HG02763 (cell line): ENCODE measurements around the gene C2orf68.
"Not testable (repeated sequence)": the region's sequence is repeated elsewhere in the genome, so short reads cannot be mapped to it uniquely, and the experiment has no call there.

Source experiments
- ATAC-seq: cut with Tn5 transposase; IDR thresholded peaks from one replicate; pipeline ENCODE4 v1.9.1; 2021; ENCODE audit warnings: mild to moderate bottlenecking, moderate library complexity; ENCODE audit not compliant: unreplicated experiment

The C2orf68 gene

DNA sequence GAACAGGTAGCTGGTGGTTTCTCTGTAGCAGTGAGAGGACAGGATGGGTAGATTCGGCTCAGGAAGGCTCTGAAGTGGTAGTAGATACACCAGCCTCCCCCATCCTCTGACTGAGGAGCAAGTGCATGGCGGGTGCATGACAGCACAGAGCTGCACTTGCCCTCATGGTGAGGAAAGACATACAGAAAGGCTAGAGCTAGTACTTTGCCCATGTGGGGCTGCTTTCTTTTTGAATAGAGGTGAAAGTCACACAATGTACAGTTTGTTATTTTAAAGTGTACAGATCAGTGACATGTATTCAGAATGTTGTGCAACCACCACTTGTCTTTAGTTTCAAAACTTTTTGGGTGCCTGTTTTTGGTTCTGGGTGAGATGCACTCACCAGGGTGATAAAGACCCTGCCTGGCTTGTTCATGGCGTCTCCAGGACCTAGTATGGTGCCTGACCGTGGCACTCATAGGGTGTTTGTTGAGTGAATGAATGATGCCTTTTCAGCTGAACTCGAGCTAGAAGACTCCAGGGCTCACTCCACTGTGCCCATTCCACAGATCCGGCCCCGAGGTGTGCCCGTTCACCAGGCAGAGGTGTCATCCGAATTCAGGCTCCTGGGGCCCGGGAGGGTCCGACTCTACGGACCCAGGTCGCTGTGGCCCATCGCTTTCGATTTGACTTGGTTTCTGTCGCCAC, 28.1 kb downstream of the C2orf68 start:
- peak; percentile 15 for ATAC-seq

DNA sequence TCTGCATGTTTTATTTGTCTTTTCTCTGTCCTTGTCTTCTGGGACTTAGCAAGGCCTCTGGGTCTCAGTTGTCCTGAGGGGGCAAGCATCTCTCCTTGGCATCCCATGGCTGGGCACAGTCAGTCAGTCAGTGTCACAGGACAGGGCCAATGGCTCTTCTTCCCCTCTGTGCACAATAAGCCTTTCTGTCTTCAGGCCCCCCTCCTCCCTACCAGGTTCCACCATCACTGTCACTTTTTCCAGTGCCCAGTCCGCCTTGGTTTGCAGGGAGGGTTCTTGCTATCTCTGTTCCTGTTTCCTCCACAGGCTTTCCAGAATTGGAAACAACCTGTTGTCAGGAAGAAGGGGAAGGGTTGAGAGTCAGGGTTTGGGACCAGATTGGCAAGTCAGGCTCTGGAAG, 29.4 kb downstream of the C2orf68 start:
- ATAC-seq = no peak

DNA sequence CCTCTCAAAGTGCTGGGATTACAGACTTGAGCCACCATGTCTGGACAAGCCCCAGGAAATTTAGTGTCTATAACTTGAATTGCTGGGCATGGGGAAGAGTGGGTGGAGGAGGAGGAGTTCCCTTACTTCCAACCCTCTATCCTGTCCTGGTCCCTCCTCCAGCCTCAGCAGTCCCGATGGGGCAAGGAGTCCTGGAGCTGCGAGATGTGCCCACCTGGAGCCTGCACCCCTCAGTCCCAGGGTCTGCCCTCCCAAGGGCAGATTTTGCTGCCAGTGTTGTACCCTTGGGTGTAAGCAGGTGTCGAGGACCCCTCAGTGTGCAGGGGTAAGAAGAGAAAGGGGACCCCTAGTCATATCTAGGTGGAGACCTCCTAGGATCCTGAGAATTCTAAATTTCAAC, 31.7 kb downstream of the C2orf68 start:
- ATAC-seq = no peak

- ATAC-seq = no peak
These were observed 32.5 kb downstream of the C2orf68 start for GRCh38 chr2:85579266-85579935.

DNA sequence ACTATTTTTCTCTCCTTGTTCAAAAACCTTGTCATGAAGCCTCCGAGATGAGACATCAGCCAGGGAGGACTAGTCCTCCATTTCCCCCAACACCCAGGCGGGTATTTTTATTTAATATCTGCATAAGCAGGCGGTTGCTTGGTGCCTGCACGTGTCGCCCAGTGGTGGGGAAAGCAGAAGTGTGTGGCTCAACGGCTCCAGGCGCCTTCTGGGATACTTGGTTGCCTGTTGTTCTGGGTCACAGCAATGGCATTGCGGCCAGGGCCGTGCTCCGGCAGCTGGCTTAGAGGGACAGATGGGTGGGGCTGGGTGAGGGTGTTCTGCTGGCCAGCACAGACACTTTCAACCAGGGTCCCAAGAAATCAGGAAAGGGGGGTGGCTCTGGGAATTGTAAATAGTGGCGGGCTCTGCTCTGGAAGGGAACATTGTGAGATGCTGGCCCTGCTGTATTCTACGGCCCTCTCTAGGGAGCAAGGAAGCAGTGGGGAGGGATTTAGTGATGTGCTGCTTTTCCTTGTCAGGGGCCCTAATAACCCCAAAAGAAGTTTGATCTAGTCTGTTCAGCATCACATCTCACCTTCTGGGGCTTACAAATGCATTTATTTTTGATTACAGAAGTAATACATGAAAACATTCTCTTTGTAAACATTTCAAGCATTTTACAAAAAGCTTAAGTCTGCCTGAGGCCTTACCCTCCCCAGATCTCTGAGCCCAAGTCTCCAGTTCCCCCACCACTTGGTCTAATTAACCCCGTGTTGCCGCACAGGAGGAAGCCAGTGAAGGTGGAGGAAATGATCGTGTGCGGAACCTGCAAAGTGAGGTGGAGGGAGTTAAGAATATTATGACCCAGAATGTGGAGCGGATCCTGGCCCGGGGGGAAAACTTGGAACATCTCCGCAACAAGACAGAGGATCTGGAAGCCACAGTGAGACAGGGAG, 33.4 kb downstream of the C2orf68 start:
- ATAC-seq = no peak

DNA sequence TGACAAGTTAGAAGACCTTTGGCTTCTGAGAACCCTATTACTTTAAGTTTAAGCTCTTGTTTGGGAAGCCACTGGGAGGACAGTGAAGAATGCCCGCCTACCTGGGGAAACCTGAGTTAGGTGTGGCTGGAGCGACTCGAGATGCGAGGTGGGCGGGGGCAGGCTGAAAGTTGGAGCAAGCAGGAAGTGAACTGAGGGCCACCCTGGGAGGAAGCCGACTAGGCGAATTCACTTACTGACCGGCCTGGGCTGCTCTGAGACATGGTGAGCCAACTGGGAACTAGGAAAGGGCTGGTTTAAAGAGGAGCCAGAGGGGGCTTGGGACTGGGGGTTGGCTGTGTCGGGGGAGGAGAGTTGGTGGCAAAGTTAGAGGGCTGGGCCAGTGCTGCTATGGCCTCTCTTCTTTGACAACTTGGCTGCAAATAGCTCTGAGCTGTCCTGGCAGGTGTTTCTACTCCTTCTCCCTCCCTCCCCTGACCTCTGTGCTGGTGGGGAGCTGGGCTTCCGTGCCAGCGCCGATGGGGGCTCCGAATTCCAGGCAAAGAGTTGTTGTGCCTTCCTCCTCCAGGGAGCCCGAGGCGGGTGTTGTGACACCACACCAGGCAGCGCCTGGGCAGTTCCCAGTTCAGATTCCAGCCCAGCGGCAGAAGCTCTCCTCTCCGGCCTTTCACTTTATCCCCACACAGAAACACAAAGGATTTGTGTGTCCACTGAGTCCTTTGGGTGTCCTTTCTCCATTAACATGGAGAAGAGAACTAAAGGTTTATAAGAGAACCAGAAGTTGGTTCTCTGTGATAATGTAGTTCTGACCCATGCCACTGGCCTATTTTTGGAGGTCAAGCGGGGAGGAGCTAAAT, 34.3 kb downstream of the C2orf68 start, which contains the start of gene VAMP8:
Gene VAMP8 (plus strand): TSS at position 201 of the 857 bp plus-strand sequence. CDS start 61 bp downstream, at position 262.
- peak; percentile 69 for ATAC-seq

GRCh38 chr2:85577063-85577385, 34.8 kb downstream of the C2orf68 start:
- no peak for ATAC-seq

- ATAC-seq = no peak
These were observed 36.1 kb downstream of the C2orf68 start for GRCh38 chr2:85575739-85576138.

DNA sequence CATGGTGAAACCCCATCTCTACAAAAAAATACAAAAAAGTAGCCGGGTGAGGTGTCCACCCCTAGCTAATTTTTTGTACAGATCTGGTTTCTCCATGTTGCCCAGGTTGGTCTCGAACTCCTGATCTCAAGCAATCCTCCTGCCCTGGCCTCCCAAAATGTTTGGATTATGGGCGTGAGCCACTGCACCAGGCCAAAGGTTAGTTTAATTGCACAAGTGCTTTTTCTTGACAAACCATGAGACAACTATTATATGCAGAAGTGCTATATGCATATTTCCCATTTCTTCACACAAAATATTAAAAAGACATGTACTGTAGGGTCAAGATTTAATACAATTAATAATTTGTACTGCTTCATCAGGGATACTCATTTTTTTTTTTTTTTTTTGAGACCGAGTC, 45.6 kb downstream of the C2orf68 start:
- no peak for ATAC-seq

GRCh38 chr2:85564144-85564563, 47.7 kb downstream of the C2orf68 start:
- ATAC-seq = no peak

DNA sequence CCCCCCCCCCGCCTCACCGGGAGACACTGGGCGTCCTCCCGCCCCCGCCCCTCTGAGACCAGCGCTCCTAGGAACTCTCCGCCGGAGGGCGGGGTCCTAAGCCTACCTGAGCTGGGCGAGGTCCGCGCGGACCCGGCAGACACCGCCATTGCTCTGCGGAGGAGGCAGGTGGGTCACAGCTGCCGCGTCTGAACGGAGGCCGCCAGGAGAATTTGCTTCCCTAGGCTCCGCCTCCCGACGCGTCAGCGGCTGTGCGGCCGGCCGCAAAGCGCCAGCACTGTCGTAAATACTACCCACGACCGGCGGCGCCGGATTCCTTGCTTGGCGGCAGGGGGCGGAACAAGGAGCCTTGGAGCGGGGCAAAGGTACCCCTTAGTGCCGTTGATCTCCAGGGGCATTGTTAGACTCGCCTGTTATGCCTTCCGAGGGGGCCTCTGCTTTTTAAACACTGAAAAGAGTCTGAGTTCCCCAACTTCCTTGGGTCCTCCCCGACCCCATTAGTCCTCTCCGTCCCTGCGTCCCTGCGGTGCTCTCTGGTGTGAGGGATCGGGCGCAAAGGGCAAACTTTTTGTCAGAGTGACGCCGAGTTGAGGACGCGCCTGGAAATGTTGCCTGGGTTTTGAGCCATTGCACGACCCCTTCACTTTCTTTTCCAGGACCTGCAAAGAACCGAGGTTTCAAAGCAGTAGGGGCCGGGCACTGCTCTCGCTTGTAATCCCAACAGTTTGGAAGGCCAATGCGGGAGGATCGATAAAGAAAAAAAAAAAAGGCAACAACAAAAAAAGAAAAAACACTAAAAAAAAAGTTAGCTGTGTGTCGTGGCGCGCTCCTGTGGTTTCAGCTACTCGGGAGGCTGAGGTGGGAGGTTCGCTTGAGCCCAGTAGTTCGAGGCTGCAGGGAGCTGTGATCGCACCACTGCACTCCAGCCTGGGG, 50.3 kb downstream of the C2orf68 start, which contains the start of gene GGCX:
Gene GGCX (minus strand): TSS at position 214 of the 933 bp plus-strand sequence. CDS start 65 bp downstream, at position 149.
- ATAC-seq = peak; percentile 92

DNA sequence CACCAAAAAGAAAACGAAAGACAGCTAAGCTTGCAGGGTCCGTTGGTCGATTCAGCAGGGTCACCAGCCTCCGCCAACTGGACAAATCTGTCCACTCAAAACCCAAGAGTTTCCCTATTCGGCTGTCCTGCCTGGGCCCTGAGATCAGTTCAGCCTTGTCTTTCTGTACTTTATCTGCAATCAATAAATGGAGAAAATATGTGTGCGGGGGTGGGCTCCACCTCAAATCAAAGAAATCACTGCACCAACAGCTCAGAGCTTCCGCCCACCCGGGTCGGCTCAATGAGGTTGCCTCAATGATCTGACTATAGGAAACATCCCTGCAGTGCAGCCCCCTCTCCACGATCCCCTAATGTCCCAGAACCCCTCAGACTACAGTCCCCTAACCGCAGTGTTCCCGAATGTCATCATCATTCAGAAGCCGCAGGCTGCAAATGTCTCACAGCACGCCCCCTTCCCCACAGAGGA, 51.0 kb downstream of the C2orf68 start:
- peak; percentile 8 for ATAC-seq

GRCh38 chr2:85560403-85560726, 51.5 kb downstream of the C2orf68 start:
- not testable (repeated sequence) for ATAC-seq

GRCh38 chr2:85558160-85558559, 53.7 kb downstream of the C2orf68 start:
- ATAC-seq = no peak

GRCh38 chr2:85557130-85557529, 54.7 kb downstream of the C2orf68 start:
- ATAC-seq = no peak
